T-helper 1 cell treated with Interleukin-12 subunit alpha and Interleukin-12 subunit beta and Interleukin-4 antibody, amounts not matched to agents 30 ng/mL and 1 ng/mL, for 36 hours (primary cell): ENCODE measurements around the gene CTBP2. TPM values are rescaled to one million over a fixed set of nuclear protein-coding genes. Genes with fewer than 3 reads are reported as not detected.

Source experiments
- intact Hi-C: fragments of 100-400 bp; cut with micrococcal nuclease; formaldehyde crosslinking; loops from one replicate; pipeline ENCODE4 v1.15.1; 2024
- total RNA-seq: library from RNA; stranded (reverse); gene quantifications from 2 replicates; pipeline ENCODE4 v1.2.3, GENCODE V29; 2022

The CTBP2 gene
- total RNA-seq, 1 donor from 2014 or later: 0.39 TPM

DNA sequence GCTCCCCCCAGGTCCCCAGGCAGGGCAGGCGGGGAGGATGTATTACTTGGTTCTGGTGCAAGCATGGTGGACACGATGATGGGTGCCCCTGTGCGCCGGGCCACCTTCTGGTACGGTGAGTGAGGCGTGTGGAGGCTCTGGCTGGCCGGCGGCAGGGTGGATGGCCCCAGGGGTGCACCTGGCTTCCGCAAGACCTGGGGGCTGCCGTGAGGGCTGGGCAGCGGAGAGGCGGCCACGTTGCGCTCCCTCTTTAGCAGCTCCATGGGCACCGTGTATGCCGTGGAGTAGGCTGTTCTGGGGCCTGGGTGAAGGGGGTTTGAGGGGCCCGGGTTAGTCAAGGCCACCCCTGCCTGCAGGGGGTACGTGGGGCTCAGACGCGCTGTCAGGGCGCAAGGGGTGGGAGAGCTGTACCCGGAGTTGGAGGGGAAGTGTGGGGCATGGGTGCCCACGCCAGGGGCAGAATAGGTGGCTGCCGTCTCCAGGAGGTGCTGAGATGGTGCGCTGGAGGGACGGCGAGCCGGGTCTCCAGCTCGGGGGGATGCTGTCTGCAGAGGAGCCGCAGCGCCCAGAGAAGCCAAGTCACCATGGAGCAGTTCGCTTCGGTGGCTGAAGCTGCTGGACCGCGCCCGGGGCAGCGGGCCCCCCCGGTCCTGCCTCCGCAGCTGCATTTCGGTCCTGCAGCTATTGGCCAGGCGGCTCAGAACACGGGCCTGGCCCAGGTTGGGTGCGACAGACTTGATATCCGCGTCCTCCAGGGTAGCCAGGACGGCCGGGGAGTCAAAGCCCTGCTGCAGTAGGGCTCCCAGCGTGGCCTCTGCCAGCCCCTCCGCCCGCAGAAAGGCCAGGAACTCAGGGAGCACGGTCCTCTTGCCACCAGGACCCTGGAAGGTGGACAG, 134.1 kb downstream of the CTBP2 start:
- intact Hi-C loops: no loop called here

DNA sequence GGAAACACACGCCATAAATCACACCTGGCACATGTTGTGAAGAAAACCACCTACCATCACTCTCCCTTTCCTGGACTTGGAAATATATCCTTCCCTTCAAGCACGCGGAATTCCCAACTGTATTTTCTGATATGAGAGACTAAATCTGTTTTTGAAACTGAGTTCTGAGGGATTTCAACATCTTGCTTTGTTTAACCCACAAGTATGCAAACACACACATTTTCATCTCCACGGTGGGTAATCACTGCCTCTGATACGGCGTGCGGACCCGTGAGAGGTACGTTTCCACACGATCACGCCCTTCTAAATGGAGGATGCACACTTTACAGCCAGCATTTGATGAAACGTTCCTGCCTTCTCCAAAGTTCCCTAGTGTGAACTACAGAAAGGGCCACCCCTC, 135.0 kb downstream of the CTBP2 start:
- intact Hi-C loops: no loop called here

DNA sequence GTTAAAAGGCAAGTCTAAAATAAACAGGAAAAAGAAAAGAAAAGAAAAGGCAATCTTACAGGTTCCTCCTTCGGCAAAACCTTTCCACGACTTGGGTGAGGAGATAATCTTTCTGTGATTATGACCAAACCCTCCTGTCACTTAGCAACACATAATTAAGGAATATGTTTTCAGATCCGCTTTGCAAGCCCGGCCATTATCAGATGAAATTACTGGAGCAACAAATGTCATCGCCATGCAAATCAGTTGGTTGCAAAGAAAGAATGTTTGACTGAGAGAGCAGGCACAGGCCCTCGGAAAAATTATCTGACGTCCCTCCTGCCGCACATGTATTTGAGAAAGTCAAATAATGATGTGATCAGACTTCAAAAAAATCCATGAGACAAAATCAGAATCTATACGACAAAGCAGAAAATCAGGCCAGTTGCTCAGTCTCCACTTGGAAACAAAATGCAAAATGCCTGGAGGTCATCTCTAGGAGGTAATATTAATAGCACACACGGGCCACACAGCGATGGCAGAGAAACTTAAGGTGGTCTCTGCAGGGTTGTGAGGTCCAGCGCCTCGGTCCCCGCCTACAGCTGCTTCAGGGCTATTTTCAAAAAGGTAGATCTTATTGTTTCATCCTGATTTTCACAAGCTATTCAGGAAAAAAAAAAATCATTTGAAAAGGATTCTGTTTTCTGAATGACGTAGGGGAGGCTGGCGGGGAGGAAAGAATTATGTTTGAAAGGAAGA, 135.7 kb downstream of the CTBP2 start:
- intact Hi-C loops: no loop called here

DNA sequence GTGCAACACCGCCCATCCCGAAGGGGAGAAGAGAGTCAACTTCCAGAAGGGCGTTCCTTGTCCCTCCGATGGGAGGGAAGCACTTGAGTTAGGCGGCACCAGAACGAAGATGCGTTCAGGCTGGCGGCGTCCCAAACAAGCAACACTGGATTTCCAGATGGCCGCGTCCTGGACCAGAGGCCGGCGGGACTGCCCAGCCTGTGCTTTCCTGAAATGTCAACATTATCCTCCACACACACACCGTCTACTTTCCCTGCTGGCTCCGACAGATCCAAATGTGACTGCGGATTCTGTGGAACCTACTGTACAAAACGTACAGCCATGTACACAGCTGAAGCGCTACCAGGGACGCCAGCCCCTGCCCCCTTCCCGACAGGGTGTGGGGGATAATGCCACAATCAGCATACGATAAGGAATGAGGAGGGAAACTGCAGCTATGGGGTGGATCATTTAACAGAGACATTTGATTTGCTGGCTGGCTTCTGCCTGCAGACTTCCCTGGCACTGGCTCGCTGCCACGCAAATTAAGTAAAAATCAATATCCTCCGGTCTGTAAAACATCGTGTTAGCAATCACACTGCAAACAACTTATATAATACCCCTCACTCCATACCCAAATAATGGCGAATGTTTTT, 136.4 kb downstream of the CTBP2 start:
- intact Hi-C loops: no loop called here

DNA sequence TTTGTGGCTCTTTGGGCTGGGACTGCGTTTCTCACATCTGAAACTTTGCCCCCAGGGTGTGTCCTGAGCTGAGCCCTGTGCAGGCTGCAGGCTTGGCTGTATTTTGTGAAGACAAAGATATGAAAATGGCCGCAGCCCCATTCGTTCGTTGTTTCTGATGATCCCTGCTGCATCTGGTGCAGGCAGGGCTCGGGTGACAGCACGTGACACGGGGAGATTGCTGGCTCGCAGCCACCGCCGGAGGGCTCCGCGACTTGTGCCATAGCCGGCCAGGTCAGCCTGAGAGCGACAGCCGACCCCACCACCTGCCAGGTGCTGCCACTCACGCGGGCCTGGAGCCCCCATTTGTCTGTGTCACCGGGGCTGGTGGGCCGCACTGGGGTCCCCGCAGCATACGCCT, 137.1 kb downstream of the CTBP2 start:
- intact Hi-C loops: no loop called here

DNA sequence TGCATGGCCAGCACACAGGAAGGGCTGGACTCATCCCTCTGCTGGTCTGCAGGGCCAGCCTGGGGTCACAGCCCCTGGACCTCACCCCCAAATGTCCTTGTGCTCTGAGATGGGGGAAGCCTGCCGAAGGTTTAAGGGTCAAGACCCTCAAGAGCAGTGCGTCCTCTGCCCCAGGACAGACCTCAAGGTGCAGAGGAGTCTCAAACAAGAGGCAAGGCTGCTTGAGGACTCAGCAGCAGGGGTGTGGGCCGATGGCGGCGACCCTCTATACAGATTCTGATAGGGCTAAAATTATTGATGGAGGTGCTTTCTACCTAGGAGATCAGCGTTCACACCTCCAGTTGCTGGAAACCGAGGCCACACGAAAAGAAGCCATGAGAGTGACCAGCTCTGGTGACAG, 137.7 kb downstream of the CTBP2 start:
- intact Hi-C loops: no loop called here

DNA sequence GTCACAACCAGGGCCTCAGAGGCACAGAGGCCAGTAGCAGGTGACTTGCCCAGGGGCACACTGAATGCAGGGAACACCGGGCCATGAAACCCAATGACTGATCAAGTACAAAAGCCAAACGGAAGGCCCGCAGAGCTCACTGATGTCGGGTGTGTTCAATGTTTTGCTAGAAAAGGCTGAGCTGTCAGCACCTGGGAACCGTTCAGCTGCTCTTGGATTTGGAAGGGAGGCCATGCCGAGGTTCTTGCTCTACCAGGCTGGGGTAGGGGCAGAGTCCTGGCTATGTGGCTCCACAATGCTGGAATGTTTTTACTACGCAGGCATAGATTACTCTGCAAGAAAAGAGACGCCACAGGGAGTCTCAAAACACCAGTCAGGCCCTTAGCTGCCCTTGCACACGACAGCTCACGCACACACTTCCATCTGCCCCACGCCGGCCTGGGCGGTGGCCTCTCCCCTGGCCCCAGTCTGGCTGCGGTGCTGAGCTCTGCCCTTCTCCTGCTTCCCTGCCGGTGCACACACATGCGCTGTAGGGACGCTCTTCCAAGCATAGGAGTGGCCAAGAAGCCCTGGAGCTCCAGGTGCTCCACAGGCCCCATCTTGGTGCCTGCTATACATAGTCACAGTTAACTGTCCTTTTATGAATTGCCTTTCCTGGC, 138.5 kb downstream of the CTBP2 start:
- intact Hi-C loops: no loop called here

DNA sequence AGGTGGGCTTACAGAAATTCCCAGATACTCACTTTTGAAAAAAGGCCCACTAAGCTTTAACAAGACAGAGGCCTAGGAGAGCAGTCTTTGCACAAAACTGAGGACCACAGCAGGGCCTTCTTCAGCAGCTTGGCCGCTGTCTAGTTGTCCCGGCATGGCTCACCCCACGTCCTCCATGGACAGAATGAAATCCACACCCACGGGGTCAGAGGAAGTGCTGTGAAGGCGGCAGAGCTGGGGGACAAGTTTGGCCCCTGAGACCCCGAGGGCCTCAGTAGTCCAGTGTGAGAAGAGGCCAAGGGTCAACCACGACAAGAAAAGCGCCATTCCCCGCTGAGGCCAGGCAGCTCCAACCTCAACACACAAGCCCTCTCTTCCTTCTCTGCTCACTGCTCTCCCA, 139.5 kb downstream of the CTBP2 start:
- intact Hi-C loops: no loop called here

DNA sequence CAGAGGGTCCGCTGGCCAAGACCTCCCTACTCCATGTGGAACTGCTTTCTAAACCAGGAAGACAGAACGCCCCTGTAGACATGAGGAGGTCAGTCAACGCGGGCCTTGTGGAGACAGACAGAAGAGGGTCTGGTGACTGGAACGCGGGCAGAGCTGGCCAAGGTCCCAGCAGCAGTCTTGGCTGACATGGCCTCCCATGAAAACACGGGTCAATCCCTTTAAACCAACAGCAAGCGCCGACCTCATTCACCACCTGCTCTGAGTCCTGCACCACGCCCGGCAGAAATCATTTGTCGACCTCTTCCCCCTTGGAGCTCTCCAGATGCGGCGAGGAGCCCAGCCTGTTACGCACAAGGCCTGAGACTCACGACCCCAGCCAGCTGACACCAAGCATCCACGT, 140.0 kb downstream of the CTBP2 start:
- intact Hi-C loops: no loop called here

DNA sequence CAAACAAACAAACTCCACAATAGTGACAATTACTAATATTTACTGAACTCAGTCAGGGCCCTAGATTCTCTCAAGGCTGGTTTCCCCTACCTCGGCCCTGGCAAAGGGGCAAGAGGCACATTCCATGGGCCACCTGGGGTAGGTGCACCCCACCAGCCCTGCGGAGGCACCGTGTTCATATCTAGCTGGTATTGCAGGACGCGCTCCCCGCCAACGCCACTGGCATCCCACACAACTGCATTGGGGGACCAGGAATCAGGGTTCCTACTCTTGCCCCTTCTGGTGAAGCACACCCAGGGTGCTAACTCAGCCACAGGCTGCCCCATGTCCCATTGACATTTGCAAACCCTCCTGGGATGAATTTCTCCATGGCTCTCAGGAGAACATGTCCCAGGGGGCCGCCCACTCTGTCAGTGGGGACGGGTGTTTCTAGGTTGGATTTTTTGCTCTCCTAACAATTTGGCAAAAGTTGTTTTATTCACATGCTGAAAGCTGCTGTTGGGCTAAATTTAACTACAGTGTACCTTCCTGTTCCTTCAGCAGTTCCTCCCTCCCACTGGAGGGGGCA, 141.7 kb downstream of the CTBP2 start:
- intact Hi-C loops: no loop called here

DNA sequence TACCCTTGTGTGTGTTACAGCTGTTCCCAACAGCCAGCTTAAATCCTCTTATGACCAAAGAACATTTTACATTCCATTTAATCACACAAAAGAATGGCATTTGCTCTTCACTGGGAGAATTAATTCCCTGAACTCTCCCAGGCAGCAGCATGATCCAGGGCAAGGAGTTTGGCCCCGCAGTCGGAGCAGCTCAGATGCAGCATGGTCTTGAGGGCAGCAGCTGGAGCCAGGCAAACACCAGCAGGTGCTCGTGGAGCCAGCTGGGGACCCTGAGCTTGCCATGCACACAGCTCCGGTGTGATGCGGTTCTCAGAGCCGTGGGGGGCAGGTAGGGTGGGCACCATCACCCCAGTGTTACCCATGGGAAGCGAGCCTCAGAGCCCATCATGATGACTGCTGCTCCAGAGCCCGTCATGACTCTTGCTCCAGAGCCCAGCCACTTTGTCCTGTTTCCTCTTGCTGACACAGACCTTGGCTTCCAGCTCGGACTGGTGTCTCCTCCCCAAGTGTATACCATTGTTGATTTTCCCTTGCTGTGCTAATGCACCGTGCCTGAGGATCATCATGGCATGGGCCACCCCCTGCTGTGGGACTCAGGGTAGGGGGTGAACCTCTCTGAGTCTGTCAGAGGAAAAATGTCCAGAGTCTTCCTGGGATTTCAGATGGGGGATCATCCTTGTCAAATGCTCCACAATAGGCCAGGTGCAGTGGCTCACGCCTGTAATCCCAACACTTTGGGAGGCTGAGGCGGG, 142.6 kb downstream of the CTBP2 start:
- intact Hi-C loops: no loop called here

DNA sequence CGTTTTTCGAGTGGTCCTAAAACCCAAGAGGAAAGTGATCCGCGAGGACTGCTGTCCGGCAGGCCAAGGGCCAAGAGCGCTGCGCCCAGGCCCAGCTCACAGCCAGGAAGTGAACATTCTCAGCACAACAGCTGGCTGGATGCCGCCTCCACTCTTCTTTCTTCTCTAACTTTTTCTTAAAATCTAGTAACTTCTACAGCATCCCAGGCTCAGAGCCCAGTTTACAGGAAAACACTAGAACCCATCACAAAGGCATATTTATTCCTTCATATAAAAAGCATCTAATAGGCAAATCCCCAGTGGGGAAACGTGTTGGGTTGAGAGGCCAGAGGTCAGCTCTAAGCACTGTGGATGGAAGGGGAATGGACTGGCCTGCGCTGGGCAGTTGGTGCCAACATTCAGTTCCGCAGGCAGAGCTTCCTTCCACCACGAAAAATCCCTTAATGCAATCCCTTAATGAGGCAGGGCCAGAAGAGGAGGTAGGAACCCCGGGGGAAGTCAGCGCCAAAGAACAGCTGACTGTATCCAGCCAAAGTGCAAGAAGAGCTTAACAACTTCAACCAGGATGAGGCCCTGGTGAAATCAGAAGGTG, 143.7 kb downstream of the CTBP2 start:
- intact Hi-C loops: no loop called here

DNA sequence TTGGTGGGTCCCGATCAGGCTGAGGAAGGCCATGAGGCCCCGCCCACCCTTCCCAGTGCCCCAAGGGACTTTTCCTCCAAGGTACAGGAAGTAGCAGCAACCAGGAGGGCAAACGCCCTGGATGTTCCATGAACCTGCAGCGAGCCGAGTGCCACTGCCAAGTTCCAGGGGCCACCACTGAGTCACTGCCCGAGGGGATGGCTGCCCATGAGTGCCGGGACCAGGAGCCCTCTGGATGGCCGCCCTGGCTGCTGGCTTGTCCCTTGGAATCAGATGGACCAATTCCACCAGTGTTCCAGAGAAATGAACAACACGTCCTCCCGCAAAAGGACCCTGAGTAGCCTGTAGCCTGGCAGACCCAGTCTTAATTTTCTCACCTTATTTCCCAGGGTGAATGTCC, 144.2 kb downstream of the CTBP2 start:
- intact Hi-C loops: no loop called here

DNA sequence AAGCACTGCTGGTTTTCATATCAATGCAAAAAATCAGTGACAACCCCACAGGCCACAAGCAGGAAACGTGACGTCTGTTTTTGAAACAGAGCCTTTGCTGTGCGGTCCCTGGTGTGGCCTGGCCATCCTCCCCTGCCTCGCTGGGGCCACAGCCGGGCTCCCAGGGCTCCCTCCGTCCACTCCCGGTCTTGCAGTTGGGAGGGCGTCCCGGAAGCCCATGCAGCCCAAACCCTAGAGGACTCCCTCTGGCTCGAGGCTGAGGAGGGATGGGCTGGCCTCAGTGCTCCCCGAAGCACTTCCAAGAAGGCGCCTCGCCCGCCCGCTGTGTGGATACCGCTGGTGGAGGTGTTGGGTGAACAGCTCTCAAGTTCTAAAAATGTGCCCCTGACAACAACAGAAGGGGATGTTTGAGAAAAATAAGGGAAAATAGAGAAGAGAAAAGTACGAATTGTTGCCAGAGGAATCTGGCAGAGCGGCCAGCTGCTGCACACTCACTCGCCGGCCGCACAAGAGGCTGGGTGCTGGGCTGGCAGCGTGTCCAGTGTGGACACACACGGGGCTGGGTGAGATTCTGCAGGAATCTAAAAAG, 144.9 kb downstream of the CTBP2 start:
- intact Hi-C loops: no loop called here

DNA sequence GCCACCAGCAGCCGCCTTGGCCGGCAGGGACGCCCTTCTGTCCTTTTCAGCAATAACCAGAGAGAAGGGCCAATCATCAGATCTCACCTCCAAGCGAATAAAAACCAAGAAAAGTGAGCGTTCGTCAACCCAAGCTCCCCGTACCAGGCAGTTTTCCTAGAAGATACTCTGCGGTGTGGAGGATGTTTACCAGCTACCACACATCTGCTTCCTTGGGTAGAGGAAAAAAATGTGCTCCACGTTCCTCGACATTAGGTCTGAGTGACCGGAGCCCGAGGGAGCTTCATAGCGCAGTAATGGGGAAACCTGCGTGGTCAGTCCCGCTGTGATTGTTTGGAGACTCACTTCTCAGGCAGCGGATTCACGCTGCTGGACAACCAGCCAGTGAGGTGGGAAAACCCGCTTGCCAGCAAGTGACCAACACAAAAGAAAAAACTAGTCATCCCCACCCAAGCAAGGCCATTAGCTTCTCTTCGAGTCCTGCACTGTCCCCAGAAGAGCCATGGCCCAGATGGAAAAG, 145.5 kb downstream of the CTBP2 start:
- intact Hi-C loops: no loop called here

DNA sequence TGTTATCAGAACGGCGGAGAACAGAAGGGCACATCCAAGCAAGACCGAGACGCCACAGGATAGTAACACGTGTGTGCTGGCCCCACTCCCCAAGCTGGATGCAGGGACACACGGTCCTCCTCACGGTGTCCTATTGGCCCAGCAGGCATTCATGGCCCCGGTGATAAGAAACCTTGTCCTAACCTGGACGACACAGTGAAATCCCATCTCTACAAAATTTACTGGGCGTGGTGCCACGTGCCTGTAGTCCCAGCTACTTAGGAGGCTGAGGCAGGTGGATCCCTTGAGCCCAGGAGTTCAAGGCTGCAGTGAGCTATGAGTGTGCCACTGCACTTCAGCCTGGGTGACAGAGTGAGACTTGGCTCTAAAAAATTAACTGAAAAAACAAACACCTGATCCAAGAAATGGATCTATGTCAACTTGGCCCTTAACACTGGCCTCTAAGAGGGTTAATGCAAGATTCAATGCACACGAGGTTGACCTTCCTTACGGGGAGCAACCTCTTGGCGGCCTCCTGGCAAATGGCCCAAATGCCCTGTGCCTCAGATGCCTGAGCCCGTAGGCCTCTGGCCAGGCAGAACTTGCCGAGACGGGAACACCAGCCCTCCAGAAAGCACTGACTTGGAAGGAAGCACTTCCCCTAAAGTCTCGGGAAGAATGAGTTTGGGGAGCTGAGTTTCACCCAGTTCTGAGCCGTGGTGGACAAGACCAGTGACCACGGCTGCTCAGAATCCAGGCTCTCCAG, 146.1 kb downstream of the CTBP2 start:
- intact Hi-C loops: no loop called here

DNA sequence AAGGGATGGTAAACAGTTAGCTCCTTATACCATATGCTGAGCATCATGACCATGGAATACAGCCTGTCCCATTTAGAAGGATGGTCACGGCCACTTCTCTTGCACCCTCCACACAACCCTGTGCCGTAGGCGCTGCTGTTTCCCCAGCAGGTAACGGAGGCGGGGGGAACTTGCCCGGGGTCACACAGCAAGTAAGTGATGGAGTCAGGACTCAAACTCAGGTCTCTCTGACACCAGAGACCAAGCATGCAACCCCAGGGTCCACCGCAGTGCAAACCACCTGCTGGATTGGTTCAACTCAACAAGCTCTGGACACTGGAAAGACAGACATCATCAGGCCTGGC, 146.9 kb downstream of the CTBP2 start:
- intact Hi-C loops: no loop called here

DNA sequence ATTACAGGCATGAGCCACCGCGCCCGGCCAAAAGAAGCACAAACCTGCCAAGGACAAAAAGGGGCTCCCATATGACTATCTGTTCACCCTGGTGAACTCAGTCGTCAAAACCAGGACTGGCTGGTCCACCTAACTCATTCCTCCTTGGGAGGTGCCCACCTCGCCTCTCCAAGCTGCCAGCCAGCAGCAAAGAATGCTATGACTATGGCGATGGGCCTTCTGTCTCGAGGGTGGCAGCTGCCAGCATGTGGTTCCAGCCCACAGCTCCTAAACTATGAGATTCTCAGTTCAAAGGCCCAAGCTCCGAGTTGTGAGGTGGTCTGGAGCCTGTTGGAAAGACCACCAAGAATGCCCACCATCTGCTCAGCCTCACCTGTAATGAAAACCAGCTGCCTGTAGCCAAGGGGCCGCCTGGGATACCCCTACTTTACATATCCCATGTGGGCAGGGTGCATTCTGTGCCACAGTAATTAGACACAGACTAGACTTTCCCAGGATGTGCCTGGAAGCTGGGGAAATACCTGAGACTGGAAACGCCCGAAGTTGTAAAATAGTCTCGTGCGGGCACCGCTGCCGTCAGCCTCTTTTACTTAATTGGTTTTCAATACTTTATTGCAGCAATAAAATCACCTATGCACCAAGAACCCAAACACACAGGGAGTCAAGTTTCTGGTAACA, 147.4 kb downstream of the CTBP2 start:
- intact Hi-C loops: no loop called here
